KBM-7 (cell line): ENCODE data around the gene RNF182.
"Not testable (repeated sequence)": the region's sequence is repeated elsewhere in the genome, so short reads cannot be mapped to it uniquely, and the experiment has no call there.

Experiments used
- DNase-seq: peaks from one replicate; pipeline ENCODE4 v3.0.0-alpha.2; 2015
- in situ Hi-C: fragments of 300-500 bp; cut with MboI; formaldehyde crosslinking; loops from 2 replicates; pipeline ENCODE4 v1.14.3; 2020; ENCODE audit warnings: low sequenced_read_pairs, low pct_unique_long_range_greater_than_20kb, mixed read lengths

Gene RNF182

GRCh38 chr6:13915561-13916229, 9.1 kb upstream of the RNF182 start:
- in situ Hi-C loops: no loop called here
- no peak for DNase-seq

- no peak for DNase-seq
- in situ Hi-C loops: no loop called here
Observed at GRCh38 chr6:13916230-13916944, 8.4 kb upstream of the RNF182 start.

- in situ Hi-C loops: no loop called here
Observed at GRCh38 chr6:13917141-13917540, 7.6 kb upstream of the RNF182 start.

GRCh38 chr6:13918686-13919250, 6.0 kb upstream of the RNF182 start:
- no peak for DNase-seq
- in situ Hi-C loops: no loop called here

More at GRCh38 chr6:13917141-13917540, 7.6 kb upstream of the RNF182 start:
- no peak for DNase-seq

- in situ Hi-C loops: no loop called here
Observed at GRCh38 chr6:13919861-13920260, 4.9 kb upstream of the RNF182 start.

GRCh38 chr6:13920552-13920951, 4.2 kb upstream of the RNF182 start:
- in situ Hi-C loops: no loop called here

More at GRCh38 chr6:13919861-13920260, 4.9 kb upstream of the RNF182 start:
- no peak for DNase-seq

GRCh38 chr6:13922750-13923149, 2.0 kb upstream of the RNF182 start:
- DNase-seq: no peak
- in situ Hi-C loops: no loop called here

More at GRCh38 chr6:13920552-13920951, 4.2 kb upstream of the RNF182 start:
- DNase-seq: no peak

- in situ Hi-C loops: no loop called here
- DNase-seq: no peak
Observed at GRCh38 chr6:13923527-13924145, 1.1 kb upstream of the RNF182 start.

- DNase-seq: peak; percentile 42
Observed at GRCh38 chr6:13924146-13924948, 405 bp upstream of the RNF182 start.

GRCh38 chr6:13926378-13926777, 1.6 kb downstream of the RNF182 start:
- no peak for DNase-seq

More at GRCh38 chr6:13924146-13924948, 405 bp upstream of the RNF182 start:
- in situ Hi-C loops: no loop called here

GRCh38 chr6:13927203-13927602, 2.5 kb downstream of the RNF182 start:
- in situ Hi-C loops: no loop called here
- no peak for DNase-seq

More at GRCh38 chr6:13926378-13926777, 1.6 kb downstream of the RNF182 start:
- in situ Hi-C loops: no loop called here

GRCh38 chr6:13929196-13929595, 4.4 kb downstream of the RNF182 start:
- in situ Hi-C loops: no loop called here
- no peak for DNase-seq

- in situ Hi-C loops: no loop called here
- no peak for DNase-seq
Observed at GRCh38 chr6:13931797-13932402, 7.1 kb downstream of the RNF182 start.

GRCh38 chr6:13932785-13933184, 8.0 kb downstream of the RNF182 start:
- no peak for DNase-seq
- in situ Hi-C loops: no loop called here

GRCh38 chr6:13934721-13935120, 10.0 kb downstream of the RNF182 start:
- in situ Hi-C loops: no loop called here
- no peak for DNase-seq

- no peak for DNase-seq
- in situ Hi-C loops: no loop called here
Observed at GRCh38 chr6:13935190-13935880, 10.6 kb downstream of the RNF182 start.

GRCh38 chr6:13935881-13936261, 11.1 kb downstream of the RNF182 start:
- DNase-seq, in situ Hi-C loops: not testable (repeated sequence)

GRCh38 chr6:13941902-13942301, 17.1 kb downstream of the RNF182 start:
- DNase-seq: no peak
- in situ Hi-C loops: no loop called here
